ENCODE measurements around the gene PRORP.
"Not testable (repeated sequence)": the region's sequence is repeated elsewhere in the genome, so short reads cannot be mapped to it uniquely, and the experiment has no call there.

Gene PRORP

DNA sequence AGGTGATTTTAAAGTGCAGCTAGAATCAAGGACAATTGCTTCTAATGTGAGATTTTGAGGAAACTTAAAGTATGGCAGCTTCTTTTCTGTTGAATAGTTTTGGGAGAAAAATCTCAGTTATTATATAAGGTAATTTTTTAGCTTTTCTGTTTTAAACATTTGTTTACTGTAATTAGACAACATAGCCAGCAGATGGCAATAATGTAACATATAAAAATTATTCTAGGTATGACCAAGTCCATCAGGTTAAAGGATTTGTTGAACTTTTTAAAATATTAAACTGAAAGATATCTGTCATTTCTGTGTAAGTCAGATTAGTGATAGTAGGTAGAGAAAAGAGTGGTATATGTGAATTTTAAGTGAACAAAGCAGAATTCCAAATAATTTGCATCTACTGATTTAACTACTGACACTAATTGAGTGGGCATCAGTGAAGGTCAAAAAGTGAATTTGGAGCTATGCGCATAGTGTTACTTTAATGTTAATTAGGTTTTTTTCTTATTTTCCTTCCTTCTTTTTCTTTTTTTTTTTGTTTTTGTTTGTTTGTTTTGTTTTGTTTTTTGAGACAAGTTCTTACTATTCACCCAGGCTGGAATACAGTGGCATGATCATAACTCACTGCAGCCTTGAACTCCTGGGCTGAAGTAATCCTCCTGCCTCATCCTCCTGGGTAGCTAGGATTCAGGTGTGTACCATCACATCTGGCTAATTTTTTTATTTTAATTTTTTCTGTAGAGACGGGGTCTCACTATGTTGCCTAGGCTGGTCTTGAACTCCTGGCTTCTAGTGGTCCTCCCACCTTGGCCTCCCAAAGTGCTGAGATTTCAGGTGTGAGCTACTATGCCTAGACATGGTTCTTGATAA is 18.6 kb downstream of the PRORP start:
- DNase-seq: no peak

- DNase-seq: no peak
These were observed 21.7 kb downstream of the PRORP start for GRCh38 chr14:35144029-35144428.

- no peak for DNase-seq
These were observed 24.4 kb downstream of the PRORP start for GRCh38 chr14:35146711-35147149.

DNA sequence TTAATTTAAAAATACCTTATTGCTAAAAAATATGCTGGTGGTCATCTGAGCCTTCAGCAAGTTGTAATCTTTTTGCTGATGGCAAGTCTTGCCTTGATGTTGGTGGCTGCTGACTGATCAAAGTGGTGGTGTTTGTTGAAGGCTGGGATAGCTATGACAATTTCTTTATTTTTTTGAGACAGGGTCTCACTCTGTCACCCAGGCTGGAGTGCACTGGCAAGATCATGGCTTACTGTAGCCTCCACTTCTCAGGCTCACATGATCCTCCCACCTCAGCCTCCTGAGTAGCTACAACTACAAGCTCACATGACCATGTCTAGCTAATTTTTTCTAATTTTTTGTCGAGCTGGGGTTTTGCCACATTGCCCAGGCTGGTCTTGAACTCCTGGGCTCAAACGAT is 24.8 kb downstream of the PRORP start:
- DNase-seq: no peak

DNA sequence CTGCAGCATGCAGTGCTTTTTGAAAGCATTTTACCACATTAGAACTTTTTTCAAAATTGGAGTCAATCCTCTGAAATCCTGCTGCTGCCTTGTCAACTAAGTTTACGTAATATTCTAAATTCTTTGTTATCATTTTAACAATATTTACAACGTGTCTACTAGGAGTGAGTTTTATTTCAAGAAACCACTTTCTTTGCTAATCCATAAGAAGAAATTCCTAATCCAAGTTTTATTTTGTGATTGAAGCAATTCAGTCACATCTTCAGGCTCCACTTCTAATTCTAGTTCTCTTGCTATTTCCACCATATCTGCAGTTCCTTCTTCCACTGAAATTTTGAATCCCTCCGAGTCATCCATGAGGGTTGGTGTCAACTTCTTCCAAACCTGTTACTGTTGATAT is 25.4 kb downstream of the PRORP start:
- DNase-seq: no peak

- no peak for DNase-seq
These were observed 26.9 kb downstream of the PRORP start for GRCh38 chr14:35149239-35149638.

- DNase-seq: not testable (repeated sequence)
These were observed 30.2 kb downstream of the PRORP start for GRCh38 chr14:35152531-35152930.

DNA sequence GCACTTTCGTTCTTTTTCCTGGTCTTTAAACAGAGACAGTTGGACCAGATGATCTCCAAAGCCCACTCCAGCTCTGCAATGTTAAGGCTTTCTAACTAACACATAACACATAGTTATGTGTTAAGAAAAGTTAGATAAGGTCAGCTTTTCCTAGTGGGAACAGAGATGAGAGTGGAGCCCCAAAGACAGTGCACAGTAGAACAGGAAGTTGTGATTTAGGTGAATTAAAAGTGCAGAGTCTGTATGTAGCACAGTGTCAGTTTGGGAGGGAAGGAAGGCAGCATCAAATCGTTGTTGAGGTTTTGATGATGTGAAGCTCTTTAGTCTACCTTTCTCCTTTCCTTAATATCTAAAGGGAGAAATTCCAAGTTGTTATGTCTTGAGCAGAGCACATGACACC is 31.7 kb downstream of the PRORP start:
- DNase-seq: no peak

DNA sequence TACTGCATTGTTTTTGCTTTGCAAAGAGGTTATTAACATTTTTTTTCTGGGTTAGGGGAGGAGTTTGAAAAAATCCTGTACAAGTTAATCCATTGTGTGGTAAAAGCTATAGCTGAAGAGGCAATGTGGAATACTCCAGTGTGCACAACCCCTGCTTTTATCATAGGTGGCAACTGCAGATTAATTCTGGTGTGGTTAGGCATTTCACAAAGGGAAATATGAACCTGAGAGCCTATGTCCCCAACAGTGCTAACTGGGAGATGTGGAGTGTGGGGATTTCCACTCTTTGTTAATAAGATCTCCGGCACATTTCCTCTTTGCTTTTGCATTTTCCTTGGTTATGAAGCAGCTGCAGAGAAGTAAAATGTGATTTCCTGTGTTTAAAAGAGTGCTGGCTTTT is 33.6 kb downstream of the PRORP start:
- no peak for DNase-seq

DNA sequence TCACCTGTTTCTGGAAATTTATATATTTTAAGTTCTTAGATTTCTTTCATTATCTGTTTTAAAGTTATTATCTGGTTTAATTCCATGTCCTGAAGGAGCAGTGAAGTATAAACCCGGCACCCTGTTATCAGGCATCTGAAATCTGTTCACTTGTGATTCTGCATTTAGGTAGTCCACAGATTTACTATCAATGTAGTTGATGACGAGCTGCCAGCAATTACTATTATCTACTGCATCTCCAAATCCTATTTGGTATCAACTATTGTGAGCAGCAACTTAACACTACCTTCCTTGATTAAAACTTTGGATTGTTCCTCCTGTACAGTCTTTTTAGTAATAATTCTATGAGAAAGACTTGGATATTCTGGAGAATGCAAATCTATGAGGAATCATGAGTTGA is 36.1 kb downstream of the PRORP start:
- DNase-seq: no peak

DNA sequence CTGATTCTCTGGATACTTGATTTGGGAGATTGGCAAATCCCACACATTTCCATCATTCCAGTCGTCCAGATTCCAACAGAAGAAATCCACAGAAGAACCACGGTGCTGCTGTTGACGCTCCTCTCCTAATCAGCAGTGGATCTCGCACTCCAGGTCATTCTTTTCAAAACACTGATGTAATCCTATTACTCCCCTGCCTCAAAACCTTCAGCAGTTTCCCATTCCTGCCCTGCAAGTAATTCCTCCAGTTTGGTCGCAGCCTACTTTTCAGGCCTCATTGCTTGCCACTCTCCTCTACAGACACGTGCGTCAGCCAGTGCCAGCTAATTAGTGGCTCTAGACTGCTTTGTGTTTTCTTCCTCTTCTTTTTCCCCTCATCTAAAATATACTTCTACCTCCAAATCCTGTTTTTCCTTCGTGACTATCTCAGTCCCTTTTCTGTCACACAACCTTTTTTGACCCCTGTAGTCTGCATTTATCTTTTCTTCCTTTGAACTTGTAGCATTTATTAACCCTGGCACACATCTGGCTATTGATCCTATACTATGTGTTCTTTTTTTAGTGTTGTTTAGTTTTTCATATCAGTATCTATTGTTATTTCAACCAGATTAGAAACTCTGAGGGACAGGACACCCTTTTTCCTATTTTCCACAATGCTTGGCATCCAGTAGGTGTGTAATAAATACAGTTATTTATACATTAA is 36.8 kb downstream of the PRORP start:
- no peak for DNase-seq

GRCh38 chr14:35159742-35160409 is 37.5 kb downstream of the PRORP start:
- no peak for DNase-seq

GRCh38 chr14:35161231-35161630 is 38.9 kb downstream of the PRORP start:
- peak in 1 of 2 donors; percentile 9 for DNase-seq

GRCh38 chr14:35163384-35163783 is 41.0 kb downstream of the PRORP start:
- no peak for DNase-seq

- no peak for DNase-seq
These were observed 42.5 kb downstream of the PRORP start for GRCh38 chr14:35164849-35165248.

- DNase-seq: no peak
These were observed 45.1 kb downstream of the PRORP start for GRCh38 chr14:35167496-35167895.

Measured in stimulated activated CD4-positive, alpha-beta T cell treated with anti-CD3 and anti-CD28 coated beads, Interleukin-2, amount 100 ng/mL, for 48 hours (primary cell).